ENCODE measurements around the gene RXYLT1.

The RXYLT1 gene

GRCh38 chr12:63843254-63843720 lies 63.6 kb downstream of the RXYLT1 start:
- no peak for DNase-seq (ENCODE audit: low read depth)

DNA sequence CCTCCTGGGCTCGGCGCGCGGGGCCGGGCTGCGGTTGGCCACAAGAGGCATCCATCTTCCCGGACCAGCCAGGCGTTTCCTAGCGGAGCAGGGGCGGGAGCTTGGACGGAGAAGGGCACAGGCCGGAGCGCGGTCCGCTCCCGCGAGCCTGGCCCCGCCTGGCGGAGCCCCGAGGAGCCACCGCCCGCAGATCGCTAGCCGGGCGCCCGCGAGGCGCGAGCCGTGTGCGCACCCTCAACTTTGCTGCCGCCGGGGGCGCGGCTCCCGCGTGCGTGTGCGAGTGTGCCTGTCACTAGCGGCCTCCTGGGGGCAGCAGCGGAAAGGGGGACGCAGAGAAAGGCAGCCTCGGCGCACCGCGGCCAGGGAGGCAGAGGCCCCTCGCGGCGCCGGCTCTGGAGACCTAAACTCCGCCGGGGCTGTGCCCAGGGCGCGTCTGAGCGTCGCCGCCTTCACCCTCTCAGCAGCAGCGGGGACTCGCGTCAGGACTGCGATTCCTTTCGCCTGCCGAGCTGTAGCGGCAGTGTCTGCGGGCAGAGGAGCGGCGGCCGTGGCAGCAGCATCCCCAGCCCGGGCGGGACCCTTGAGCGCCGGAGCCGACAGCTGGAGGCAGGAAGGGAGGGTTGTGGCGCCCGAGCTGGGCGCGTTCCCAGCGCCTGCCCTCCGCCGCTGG lies 64.1 kb downstream of the RXYLT1 start:
- DNase-seq (ENCODE audit: low read depth): peak; percentile 73

GRCh38 chr12:63844391-63845341 lies 65.0 kb downstream of the RXYLT1 start, which contains the start of gene SRGAP1:
Gene SRGAP1 (plus strand): TSS chr12:63844700. CDS start chr12:63844817, 117 bp downstream.
- DNase-seq (ENCODE audit: low read depth): no peak

- DNase-seq (ENCODE audit: low read depth): no peak
Measured at GRCh38 chr12:63845726-63846125, 66.0 kb downstream of the RXYLT1 start.

GRCh38 chr12:63846238-63846967 lies 66.7 kb downstream of the RXYLT1 start:
- DNase-seq (ENCODE audit: low read depth): no peak

DNA sequence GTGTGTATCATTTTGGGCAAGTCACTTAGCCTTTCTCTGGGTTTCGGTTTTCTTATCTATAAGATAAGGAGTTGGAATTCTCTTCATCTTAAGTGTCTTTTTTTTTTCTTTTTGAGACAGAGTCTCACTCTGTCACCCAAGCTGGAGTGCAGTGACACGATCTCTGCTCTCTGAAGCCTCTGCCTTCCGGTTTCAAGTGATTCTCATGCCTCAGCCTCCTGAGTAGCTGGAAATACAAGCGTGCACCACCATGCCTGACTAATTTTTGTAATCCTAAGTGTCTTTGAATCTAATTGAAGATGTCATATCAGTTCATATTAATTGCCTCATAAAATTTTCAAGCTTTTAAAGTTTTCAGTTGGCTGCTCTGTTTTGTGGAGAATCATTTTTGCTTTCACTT lies 68.7 kb downstream of the RXYLT1 start:
- no peak for DNase-seq (ENCODE audit: low read depth)

DNA sequence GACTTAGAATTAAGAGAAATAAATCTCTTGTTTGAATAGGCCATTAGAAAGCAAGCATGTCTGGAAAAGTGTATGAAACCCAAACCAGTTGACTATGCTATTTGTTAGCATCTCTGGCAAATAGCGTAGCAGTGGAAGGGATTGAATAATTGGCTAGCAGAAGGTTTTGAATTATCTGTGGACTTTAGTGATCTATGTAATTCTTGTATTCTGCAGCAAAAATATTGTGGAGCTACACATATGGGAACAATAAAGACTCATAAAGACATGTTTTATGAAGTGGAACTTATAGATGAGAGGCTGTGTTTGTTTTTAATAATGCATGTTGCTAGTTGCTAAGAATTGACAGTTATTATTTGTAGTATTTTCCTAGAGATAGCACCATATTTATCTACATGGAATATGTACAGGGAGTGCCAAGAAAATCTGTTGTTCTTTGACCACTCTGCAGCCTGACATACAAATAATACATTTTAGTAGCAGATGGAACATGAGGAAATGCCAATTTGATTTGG lies 69.5 kb downstream of the RXYLT1 start:
- DNase-seq (ENCODE audit: low read depth): no peak

DNA sequence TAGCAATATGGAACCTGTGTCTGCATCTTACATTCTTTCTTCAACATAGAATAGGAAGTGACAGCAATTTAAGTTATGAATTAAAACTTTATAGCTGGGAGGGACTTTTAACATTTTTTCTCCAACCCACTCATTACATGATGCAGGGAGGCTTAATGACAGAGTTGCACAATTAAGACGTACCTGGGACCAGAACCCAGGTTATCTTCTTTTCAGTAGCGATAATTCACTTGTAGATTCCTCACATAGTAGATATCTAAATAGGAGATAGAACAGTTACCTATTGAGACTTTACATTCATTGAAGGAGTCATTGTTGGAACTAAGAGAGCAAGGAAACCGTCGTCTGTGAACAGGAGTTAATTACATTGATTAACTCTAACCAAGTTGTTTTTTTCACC lies 69.9 kb downstream of the RXYLT1 start:
- DNase-seq (ENCODE audit: low read depth): no peak

DNA sequence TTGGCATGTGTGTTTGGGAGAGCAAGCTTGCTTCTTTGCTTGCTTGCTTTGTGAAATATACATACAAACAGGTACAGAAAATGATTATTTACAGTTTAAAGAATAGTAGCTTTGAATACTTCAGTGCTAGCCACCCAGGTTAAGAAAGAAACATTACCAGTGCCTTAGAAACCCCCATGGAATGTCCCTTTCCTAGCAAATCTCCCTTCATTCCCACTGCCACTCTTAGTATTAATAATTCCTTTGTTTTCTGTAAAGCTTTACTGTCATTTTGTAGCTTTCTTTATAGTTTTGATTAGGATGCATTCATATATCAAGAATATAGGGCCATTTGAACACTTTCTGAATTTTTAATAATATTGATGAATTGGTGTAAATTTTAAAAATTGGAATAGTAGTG lies 74.3 kb downstream of the RXYLT1 start:
- no peak for DNase-seq (ENCODE audit: low read depth)

GRCh38 chr12:63855299-63855698 lies 75.6 kb downstream of the RXYLT1 start:
- DNase-seq (ENCODE audit: low read depth): no peak

GRCh38 chr12:63857771-63858670 lies 78.3 kb downstream of the RXYLT1 start:
- DNase-seq (ENCODE audit: low read depth): no peak

Measured in stimulated activated CD8-positive, alpha-beta memory T cell treated with anti-CD3 and anti-CD28 coated beads, Interleukin-4, amount 100 ng/mL, for 24 hours (primary cell).